ENCODE results near the gene APPL2.

APPL2 gene

GRCh38 chr12:105175397-105175990, 60.5 kb downstream of the APPL2 start:
- peaks cover 88% of the 10 kb centered on the region for H3K36me3 ChIP-seq
- TF ChIP-seq CTCF (IDR thresholded peaks at IDR 0.05), result no peak
- H3K4me1 ChIP-seq (ENCODE audit: control insufficient read depth in 1 of 2, insufficient read depth in 1 of 2, low read depth in 1 of 2, low read length in 1 of 2), result no peaks in the 10 kb centered on the region
- no peak overlapping the region for H3K27ac ChIP-seq
- no peaks in the 10 kb centered on the region for H3K9me3 ChIP-seq
- H3K27me3 ChIP-seq, result no peaks in the 10 kb centered on the region
- no peak overlapping the region for H3K4me3 ChIP-seq (ENCODE audit: low read depth in 1 of 2, low read length in 1 of 2)

- Histone ChIP-seq H3K36me3 (peaks cover 100% of the 10 kb centered on the region), H3K4me1 (ENCODE audit: control insufficient read depth in 1 of 2, insufficient read depth in 1 of 2, low read depth in 1 of 2, low read length in 1 of 2) (no peaks in the 10 kb centered on the region), H3K27ac (no peak overlapping the region), H3K4me3 (ENCODE audit: low read depth in 1 of 2, low read length in 1 of 2) (no peak overlapping the region), H3K9me3 (no peaks in the 10 kb centered on the region), H3K27me3 (no peaks in the 10 kb centered on the region)
- no peak for TF ChIP-seq CTCF (IDR thresholded peaks at IDR 0.05)
Observed at GRCh38 chr12:105171691-105172436, 64.1 kb downstream of the APPL2 start.

GRCh38 chr12:105170139-105170538, 65.8 kb downstream of the APPL2 start:
- no peak overlapping the region for H3K27ac ChIP-seq
- H3K4me3 ChIP-seq (ENCODE audit: low read depth in 1 of 2, low read length in 1 of 2), result no peak overlapping the region
- no peak for TF ChIP-seq CTCF (IDR thresholded peaks at IDR 0.05)
- no peaks in the 10 kb centered on the region for H3K4me1 ChIP-seq (ENCODE audit: control insufficient read depth in 1 of 2, insufficient read depth in 1 of 2, low read depth in 1 of 2, low read length in 1 of 2)
- H3K36me3 ChIP-seq, result peaks cover 100% of the 10 kb centered on the region
- H3K27me3 ChIP-seq, result no peaks in the 10 kb centered on the region
- no peaks in the 10 kb centered on the region for H3K9me3 ChIP-seq

GRCh38 chr12:105168006-105168405, 68.0 kb downstream of the APPL2 start:
- H3K27ac ChIP-seq, result no peak overlapping the region
- no peak overlapping the region for H3K4me3 ChIP-seq (ENCODE audit: low read depth in 1 of 2, low read length in 1 of 2)
- H3K4me1 ChIP-seq (ENCODE audit: control insufficient read depth in 1 of 2, insufficient read depth in 1 of 2, low read depth in 1 of 2, low read length in 1 of 2), result no peaks in the 10 kb centered on the region
- H3K36me3 ChIP-seq, result peaks cover 100% of the 10 kb centered on the region
- H3K9me3 ChIP-seq, result no peaks in the 10 kb centered on the region
- no peaks in the 10 kb centered on the region for H3K27me3 ChIP-seq
- TF ChIP-seq CTCF (IDR thresholded peaks at IDR 0.05), result no peak

- no peaks in the 10 kb centered on the region for H3K27me3 ChIP-seq
- no peaks in the 10 kb centered on the region for H3K4me1 ChIP-seq (ENCODE audit: control insufficient read depth in 1 of 2, insufficient read depth in 1 of 2, low read depth in 1 of 2, low read length in 1 of 2)
- no peak overlapping the region for H3K4me3 ChIP-seq (ENCODE audit: low read depth in 1 of 2, low read length in 1 of 2)
- H3K27ac ChIP-seq, result no peak overlapping the region
- H3K36me3 ChIP-seq, result peaks cover 99% of the 10 kb centered on the region
- H3K9me3 ChIP-seq, result no peaks in the 10 kb centered on the region
- TF ChIP-seq CTCF (IDR thresholded peaks at IDR 0.05), result no peak
Observed at GRCh38 chr12:105167346-105167745, 68.6 kb downstream of the APPL2 start.
